RKO (cell line): ENCODE measurements around the gene LCNL1.

Experiments
- DNase-seq: peaks from one replicate; pipeline ENCODE4 v3.0.0-alpha.2; 2016; ENCODE audit warnings: low spot score

LCNL1 gene

GRCh38 chr9:136960212-136960937, 22.4 kb upstream of the LCNL1 start:
- DNase-seq = no peak

GRCh38 chr9:136960938-136961275, 21.9 kb upstream of the LCNL1 start:
- DNase-seq = no peak

- DNase-seq = no peak
Measured at GRCh38 chr9:136961279-136962065, 21.3 kb upstream of the LCNL1 start.

- DNase-seq = no peak
Measured at GRCh38 chr9:136962163-136962562, 20.6 kb upstream of the LCNL1 start.

GRCh38 chr9:136962701-136963248, 20.0 kb upstream of the LCNL1 start:
- DNase-seq = no peak

- DNase-seq = no peak
Measured at GRCh38 chr9:136963341-136963740, 19.5 kb upstream of the LCNL1 start.

- DNase-seq = no peak
Measured at GRCh38 chr9:136963751-136964150, 19.0 kb upstream of the LCNL1 start.

GRCh38 chr9:136964171-136964689, 18.6 kb upstream of the LCNL1 start:
- no peak for DNase-seq

- no peak for DNase-seq
Measured at GRCh38 chr9:136964833-136965422, 17.9 kb upstream of the LCNL1 start.

GRCh38 chr9:136965771-136966484, 16.9 kb upstream of the LCNL1 start:
- no peak for DNase-seq

- no peak for DNase-seq
Measured at GRCh38 chr9:136968333-136969127, 14.3 kb upstream of the LCNL1 start.

GRCh38 chr9:136969150-136969549, 13.6 kb upstream of the LCNL1 start:
- DNase-seq = no peak

GRCh38 chr9:136969774-136970173, 13.0 kb upstream of the LCNL1 start:
- no peak for DNase-seq

- DNase-seq = no peak
Measured at GRCh38 chr9:136970361-136970760, 12.4 kb upstream of the LCNL1 start.

- no peak for DNase-seq
Measured at GRCh38 chr9:136971746-136972145, 11.0 kb upstream of the LCNL1 start.

- no peak for DNase-seq
Measured at GRCh38 chr9:136972335-136972734, 10.5 kb upstream of the LCNL1 start.

GRCh38 chr9:136972743-136973142, 10.1 kb upstream of the LCNL1 start:
- no peak for DNase-seq

GRCh38 chr9:136973618-136974617, 8.9 kb upstream of the LCNL1 start:
- DNase-seq = no peak

GRCh38 chr9:136974817-136975535, 7.8 kb upstream of the LCNL1 start:
- no peak for DNase-seq
